Activated gamma-delta T cell treated with anti-CD3 and anti-CD28 coated beads, Interleukin-2, amount 50 U/mL, for 16 hours (primary cell): Measurements from ENCODE around the gene ANTXR1.
"Not testable (repeated sequence)": the region's sequence is repeated elsewhere in the genome, so short reads cannot be mapped to it uniquely, and the experiment has no call there.

Source experiments
- DNase-seq: peaks from one replicate; pipeline ENCODE4 v3.0.0-alpha.2; 2020; ENCODE audit warnings: low read depth

Gene ANTXR1

DNA sequence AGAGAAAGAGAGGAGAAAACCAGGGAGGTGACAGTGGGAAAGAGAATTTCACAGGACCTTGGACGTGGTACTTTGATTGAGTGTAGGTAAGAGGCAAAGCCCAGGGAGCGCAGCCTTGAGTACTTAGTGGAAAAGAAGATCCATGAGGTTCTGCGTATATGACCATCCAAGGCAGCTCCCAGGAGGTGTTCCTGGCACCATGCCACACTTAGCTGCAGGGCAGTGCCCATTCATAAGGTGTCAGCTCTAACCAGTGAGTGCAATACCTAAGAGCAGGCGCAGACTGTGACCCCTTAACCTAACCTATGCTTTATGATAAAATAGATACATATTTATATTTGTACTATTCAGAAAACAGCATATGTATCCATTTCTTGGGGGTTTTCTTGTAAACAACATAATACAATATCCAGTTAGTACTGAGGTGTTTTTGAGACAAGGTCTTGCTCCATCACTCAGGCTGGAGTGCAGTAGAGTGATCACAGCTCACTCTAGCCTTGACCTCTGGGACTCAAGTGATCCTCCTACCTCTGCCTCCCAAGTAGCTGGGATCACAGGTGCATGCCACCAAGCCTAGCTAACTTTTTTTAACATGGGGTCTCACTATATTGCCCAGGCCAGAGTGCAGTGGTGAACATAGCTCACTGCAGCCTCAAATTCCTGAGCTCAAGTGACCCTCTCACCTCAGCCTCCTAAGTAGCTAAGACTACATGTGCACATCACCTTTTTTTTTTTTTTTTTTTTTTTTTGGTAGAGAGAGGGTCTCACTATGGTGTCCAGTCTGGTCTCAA, 199.5 kb downstream of the ANTXR1 start:
- no peak for DNase-seq

DNA sequence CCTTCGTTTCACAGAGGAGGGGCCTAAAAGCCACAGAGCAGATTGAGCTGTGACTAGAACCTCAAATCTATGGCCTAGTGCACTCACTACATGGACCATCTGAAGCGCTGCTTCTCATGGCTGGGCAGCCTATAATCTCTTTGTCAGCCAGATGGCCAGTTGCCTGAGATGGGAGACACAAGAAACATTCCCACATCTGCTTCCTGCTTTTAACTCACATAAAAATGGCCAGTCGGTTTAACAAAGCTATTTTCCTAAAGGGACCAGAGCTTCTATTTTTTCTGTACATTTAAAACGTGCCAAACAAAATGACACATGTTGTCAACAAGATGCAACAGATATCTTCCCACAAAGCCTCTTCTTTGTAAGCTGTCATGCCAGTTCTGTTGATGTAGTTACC, 200.2 kb downstream of the ANTXR1 start:
- no peak for DNase-seq

DNA sequence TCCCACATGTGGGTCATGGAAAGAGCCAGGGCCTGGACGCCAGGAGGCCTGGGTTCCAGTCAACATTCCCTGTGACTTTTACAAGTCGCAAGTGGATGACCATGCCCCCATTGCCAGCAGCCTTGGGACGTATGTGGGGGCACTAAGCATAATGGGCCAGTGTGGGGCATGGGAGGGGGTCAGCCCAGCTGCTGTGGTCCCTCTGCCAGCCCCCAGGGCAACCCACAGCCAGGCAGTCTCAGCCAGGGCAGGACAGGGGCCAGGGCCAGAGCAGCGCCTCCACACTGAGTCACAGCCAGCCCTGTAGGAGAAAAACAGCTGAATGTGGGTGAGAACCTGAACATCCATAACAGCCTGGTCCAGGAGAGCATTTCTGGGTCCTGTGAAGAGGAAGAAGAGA, 200.8 kb downstream of the ANTXR1 start:
- DNase-seq = no peak

DNA sequence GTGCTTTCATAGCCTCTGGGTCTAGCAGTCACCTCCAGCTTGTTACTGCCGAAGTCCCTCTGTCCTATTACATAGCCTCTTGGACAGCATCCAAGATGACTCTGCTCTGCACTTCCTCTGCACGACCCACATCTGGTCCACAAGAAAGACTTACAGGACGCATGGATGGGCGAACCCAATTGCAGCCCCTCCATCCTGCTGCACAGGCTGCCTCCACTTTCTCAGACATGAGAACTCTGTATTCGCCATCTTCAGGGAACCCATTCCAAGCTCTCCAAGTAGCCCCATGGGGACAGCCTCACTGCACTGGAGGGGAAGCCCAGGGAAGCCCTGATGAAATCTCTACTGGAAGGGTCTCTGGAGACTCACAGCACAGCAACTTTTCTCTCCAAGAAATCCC, 201.9 kb downstream of the ANTXR1 start:
- no peak for DNase-seq

DNA sequence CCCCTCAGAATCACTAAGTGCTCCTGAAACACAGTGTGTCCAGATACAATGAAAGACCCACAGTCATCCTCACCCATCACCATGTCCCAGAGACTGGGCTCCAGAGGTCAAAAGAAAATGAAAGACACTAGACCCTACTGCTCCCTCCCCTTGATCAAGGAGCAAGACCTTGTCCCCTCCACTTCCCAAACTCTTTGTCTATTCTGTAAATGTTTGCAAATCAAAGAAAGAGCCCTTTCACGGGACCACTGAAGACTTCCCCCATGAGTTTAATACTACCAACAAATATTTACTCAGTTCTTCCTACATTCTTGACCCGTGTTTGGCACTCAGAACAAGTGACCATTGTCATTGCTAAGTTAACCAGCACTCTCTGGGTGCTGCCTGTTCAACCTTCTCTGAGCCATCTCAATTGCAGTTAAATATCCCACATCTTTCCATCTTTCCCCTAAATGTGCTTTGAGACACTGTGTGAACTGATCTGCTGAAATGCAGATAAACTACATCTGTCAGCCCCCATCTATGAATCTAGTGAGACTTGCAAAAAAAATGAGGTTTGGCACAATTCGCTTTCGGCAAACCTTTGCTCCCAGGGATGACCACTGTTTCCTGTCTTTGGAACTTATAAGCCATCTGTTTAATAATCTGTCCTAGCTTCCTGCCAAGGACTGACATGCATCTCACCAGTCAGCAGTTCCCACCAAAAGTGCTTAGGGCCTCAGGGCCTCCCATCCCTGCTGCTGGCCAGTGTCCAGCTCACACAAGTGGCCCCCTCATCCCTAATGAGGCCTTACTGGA, 203.8 kb downstream of the ANTXR1 start:
- no peak for DNase-seq

DNA sequence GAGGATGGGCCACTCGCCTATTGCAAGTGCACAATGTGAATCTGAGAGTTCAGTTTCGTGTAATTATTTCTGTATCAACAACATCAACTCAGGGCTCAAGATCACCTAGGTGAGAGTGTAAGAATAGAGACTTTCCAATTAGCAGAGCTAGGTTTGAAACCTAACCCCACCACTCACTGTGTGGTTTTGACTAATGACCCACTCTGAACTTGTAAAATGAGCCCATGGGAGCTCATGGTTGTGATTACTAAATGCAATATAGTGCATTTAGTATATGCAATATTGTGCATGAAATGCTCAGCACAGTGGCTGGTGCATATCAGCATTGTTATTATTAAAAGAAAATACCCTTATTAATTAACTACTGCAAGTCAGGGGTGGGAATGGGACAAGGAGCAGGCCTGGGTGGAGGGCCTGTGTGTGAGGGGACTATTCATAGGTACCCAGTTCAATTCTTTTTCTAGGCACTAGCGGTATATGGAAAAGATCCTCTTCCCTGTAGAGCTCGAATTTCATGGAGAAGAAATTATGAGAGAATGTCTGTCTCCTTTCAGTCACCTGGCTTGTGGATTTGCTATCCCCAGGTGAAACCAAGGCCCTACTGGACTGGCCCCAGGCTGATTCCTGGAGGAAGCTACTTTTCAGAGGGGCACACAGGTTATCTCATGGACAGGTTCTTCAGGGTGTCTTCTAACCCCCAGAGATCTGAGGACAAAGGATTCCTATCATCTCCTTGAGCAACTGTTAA, 204.5 kb downstream of the ANTXR1 start:
- no peak for DNase-seq

DNA sequence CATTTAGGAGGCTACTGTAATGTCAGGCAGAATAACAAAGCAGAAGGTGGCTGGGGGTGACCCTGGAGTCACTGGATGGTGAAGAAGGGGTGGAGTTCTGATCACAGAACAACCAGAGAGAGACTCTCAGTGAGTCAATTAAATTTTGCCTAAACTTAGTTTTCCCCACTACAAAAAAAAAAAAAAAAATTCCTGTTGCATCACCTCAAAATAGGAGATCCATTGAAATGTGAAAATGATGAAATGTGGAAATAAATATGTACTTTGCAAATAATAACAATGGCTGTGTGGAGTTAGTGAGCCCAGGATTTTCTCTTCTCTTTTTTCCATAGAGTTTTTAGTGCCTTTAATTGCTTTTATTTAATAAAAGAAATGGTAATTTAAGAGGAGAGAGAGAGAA, 208.5 kb downstream of the ANTXR1 start:
- DNase-seq = no peak

DNA sequence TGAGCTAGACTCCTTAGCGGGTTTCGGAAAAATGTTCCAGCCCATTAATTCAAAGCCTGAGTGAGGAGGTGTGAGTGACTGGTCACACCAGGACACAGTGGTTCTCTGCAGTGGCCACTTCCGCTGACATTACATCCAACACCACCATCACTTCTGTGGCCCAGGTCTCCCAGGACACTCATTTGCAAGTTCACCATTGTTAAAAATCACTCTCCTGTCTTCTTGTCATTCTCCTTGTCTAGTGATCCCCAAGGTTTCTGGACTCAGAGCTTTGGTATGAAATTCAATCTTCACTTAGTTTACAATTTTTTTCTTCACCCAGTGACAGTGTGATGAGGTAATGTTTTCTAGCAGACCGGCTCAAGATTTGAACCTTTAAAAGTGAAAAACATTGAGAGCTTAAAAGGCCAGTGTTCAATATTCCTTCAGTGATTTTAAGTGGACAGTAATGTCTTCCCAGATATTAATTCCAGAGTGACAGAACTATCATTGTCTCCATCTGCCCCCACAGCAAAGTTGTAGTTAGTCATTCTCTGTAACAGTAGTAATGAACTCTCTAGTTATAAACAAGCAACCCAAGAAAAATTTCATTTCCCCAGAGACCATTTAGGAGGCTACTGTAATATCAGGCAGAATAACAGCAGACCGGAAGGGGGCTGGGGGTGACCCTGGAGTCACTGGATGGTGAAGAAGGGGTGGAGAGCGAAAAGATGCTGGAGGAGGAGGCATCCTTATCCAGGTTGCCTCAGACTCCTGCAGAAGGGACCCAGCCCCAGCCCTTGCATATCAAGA, 209.2 kb downstream of the ANTXR1 start:
- DNase-seq = no peak

DNA sequence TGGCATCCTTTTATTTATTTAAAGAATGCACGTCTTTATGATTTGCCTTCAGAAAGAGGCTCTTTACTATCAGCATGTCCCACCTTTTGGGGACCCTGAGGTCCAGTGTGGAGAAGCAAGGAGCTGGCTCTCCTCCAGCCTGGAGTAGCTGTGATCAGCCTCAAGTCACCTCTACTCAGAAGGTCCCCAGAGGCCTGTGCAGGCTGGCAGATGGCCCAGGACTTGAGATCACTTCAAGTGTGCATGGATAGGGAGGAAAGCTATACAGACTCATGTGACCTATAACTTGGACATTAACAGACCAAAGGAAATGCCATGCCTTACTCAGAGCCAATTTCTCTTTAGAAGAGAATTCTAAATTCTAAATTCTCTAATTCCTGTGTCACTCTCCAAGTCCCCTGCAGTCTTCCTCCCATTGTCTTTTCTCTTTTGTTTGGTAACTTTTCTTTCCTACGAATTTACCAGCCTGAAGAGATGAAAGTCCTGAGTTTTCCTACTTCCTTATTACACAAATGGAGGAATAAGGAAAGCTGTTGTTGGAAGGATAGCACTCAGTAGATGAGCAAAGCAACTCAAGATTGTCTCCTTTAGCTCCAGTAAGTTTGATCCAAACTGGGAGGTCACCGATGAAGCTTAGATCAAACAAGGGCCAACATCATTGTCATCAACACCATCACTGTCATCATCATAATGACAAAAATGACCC, 210.1 kb downstream of the ANTXR1 start:
- no peak for DNase-seq

DNA sequence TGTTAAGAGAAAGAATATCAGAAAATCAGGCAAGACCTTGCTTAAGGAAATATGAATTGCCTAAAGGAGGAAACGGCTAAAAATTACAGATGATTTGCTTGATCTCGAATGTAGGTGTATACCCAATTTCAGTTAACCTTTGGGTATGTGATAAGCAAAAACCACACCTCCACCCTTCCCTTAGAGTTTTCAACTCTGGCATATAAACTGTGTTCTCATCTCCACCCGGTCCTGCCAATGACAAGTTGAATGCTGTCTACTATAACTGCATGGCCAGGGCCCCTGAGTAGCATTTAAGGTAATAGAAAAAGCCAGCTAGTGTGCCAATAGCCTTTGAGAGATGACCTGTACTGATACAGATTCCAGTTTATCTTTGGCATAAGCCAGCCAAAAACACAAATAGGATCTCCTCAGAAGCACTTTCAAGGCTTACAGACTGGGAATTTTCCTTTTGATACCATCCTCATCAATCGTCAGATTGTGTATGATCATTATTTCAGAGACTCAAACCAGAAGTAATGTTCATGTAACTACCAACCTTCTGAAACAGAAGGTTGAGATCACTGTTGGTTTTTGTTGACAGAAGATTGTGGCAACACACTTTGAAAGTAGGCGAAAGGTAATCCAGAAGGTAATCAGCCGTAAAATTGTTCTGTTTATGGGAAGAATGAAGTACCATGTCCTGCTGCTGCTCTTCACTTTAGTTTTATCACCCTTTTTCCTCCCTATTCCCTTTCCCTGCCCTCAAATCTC, 211.0 kb downstream of the ANTXR1 start:
- DNase-seq = no peak

DNA sequence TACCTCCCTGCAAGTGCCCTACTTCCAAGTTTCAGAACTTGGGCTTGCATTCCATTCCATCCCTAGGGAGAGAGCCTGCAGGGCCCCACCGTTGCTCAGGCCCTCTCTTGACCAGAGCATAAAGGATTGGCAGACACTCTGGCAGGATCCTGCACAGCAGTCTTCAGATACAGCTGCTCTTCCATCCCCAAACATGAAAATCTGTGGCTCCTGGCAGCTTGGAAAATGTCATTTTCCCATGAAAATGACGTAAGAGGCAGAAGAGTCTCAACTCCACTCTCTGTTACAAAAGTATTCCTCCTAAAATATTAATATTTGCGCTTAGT, 211.5 kb downstream of the ANTXR1 start:
- DNase-seq = no peak

DNA sequence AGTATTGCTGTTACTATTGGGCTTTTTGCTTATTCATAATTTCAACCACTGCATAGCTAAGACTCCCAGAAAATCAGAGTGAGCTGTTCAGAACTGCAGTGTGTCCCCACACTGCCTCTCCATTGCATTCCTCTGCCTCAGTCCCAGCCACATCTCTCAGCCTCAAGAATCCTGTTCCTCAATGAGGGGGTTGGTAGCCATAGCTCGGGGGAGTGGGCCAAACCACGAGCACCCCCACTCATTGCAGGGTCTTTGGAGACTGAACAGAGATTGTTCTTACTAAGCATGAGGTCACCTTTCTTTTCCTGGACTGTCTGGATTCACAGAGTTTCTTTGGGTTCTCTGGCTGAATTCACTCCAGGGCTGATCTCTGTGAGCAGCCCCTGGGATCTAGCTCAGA, 213.0 kb downstream of the ANTXR1 start:
- DNase-seq = no peak

DNA sequence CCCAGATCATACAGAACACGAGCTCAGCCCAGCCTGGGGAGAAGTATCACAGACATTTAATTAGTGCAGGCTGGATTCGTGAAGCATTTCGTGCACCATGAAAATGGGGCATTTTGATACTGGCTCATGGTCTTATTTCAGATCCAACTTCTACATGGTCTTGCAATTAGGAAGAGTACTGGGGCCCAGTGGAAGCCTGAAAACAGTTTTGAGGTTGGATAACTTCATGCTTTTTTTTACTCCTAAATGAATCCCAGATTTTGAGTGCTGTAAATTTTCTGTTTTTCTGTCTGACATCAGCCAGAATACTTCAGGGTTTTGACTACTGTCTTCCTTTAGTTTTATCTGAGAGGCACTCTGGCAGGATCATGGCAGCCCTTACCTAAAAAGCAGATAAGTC, 213.9 kb downstream of the ANTXR1 start:
- no peak for DNase-seq

DNA sequence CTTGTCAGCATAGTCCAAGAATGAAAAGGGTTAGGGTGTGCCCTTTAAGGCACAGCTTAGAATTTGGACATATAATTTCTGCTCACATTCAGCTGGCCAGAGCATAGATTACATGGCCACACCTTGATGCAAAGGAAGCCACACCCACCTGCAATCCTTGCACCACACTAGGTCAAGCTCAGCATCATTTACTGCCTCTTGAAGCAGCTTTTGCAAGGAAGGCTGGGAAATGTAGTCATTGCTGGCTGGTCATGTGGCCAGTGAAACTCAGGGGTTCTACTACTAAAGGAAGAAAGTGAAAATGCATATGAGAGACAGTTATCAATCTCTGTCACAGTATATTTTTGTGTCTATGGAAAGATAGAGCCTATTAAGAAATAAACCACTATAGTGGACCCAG, 214.7 kb downstream of the ANTXR1 start:
- DNase-seq = no peak

DNA sequence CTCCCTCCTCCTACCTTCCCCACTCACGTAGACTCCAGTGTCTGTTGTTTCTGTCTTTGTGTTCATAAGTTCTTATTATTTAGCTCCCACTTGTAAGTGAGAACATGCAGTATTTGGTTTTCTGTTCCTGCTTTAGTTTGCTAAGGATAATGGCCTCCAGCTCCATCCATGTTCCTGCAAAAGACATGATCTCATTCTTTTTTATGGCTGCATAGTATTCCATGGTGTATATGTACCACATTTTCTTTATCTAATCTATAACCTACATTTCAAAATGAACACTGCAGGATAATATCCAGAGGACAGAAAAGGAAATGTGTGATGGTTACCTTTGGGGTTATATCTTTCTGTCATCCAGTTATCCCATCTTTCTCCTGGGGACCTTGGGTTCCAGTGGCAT, 218.0 kb downstream of the ANTXR1 start:
- not testable (repeated sequence) for DNase-seq

DNA sequence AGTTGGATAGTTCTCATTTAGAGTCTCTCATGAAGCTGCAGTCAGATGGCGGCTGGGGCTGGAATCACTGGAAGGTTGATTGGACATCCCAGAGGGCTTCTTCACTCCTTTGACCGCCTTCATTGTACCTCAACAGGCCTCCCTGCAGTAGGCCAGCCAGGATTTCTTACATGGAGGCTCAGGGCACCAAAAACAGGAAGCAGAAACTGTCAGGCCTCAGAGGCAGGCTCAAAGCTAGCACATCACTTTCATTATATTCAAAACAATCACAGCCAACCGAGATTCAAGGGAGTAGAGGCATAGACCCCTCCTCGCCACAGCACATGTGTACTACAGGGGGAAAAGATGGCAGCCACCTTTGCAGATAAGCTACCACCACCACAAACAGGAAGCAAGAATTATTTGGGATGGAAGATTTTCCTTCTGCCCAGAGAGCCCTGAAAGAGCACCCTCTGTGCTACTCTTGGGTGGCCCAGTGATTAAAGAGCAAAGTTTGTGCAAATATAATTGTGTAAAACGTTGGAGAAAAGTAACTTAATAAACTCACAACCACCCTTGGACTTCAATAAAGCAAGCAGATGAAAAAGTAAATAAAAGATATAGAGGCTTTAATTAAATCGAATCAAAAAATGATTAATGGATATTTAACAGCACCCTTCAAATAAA, 218.8 kb downstream of the ANTXR1 start:
- DNase-seq = no peak

DNA sequence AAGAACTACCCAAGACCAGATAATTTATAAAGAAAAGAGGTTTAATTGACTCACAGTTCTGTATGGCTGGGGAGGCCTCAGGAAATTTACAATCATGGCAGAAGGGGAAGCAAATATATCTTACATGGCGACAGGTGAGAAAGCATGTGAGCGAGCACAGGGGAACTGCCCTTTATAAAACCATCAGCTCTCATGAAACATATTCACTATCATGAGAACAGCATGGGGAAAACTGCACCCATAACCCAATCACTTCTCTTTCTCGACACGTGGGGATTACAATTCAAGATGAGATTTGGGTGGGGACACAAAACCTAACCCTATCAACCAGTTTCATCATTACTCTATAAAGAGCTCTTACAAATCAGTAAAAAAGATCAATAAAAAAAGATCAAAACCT, 222.9 kb downstream of the ANTXR1 start:
- DNase-seq = not testable (repeated sequence)

DNA sequence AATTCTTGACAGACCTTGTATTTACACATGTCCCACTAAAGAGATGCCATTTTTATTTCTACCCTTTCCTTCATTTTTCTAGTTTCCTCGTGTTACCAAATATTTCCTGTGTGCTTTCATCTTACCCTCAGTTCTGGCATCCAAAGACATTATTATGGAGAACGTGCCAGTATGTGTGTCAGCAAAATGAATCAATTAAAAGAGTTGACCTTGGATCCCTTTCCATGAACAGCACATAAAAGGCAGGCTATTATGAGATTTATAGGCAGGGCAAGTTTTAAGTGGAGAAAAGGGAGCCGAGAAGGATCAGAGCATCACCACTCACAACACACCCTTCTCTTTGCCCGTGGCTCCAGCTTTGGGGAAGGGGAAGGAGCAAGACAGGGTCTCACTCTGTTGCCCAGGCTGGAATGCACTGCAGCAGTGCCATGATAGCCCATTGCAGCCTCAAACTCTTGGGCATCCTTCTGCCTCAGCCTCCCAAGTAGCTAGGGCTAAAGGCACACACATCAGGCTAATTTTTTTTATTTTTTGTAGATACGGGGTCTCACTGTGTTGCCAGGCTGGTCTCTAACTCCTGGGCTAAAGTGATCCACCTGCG, 224.2 kb downstream of the ANTXR1 start:
- no peak for DNase-seq

DNA sequence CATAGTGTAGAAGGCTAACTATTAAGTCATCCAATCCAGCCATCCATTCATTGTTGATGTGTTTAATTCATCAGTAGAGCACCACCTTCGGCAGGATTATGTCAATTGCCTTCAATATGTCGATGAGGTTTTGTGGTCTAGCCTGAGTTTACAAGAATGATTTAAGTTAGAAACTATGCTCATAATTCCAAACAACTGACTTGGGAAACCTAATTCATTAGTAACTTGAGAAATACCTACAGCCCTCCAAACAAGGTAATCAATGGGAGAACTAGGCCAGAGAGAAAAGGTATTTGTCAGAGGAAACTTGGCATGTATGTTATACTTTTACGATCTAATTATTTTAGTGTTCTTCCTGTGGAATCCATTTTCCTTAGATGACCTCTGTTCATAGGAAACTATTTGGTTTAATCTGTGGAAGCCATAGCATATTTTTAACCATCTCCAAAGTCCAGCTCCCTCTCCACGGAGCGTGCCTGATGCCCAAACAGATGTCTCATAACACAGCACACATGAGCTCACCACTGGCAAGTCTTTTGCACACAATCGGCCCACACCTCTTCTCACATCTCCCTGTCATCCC, 225.6 kb downstream of the ANTXR1 start:
- DNase-seq = no peak
